Adrenal gland (tissue), 12 donors: ENCODE results near the gene METTL2A. TPM values are rescaled to one million over a fixed set of nuclear protein-coding genes. Genes with fewer than 3 reads are reported as not detected.
"Not testable (repeated sequence)": the region's sequence is repeated elsewhere in the genome, so short reads cannot be mapped to it uniquely, and the experiment has no call there.

Source experiments
- DNase-seq, 7 donors: peaks; one replicate each; pipeline ENCODE4 v3.0.0-alpha.2; 2019 to 2020
- H3K27ac ChIP-seq, 5 donors: fragments of 200-600 bp; sonication (generic) in 4 of 5; 1 replicate in 3 of 5; 2 replicates in 2 of 5; pipeline versions ENCODE4 v1.5.1 to v1.8.0; 2016 to 2020; ENCODE audit warnings: mild to moderate bottlenecking in 1 of 5
- H3K27me3 ChIP-seq: fragments of 200-600 bp; 2 replicates; pipeline ENCODE4 v1.8.0; 2021
- H3K36me3 ChIP-seq, 2 donors: fragments of 200-600 bp; replicated peaks in 1 of 2; 1 replicate in 1 of 2; 2 replicates in 1 of 2; pipeline versions ENCODE4 v1.5.1 to v1.8.0; 2018 to 2022
- H3K4me1 ChIP-seq, 2 donors: fragments of 200-600 bp; replicated peaks in 1 of 2; 1 replicate in 1 of 2; 2 replicates in 1 of 2; pipeline versions ENCODE4 v1.5.1 to v1.8.0; 2018 to 2021
- H3K4me3 ChIP-seq, 4 donors: fragments of 200-600 bp; sonication (generic) in 3 of 4; one replicate each; pipeline ENCODE4 v1.5.1; 2016 to 2018
- H3K9me3 ChIP-seq, 3 donors: fragments of 200-600 bp; sonication (generic) in 1 of 3; replicated peaks in 1 of 3; 1 replicate in 2 of 3; 2 replicates in 1 of 3; pipeline versions ENCODE4 v1.5.1 to v1.8.0; 2016 to 2021
- POLR2A ChIP-seq, 2 donors: fragments of 450-650 bp; IDR thresholded peaks; one replicate each; pipeline ENCODE4 v1.6.1; 2017; ENCODE audit warnings: antibody characterized with exemption in 2 of 2, mild to moderate bottlenecking in 2 of 2, moderate library complexity in 1 of 2
- whole genome bisulfite sequencing, 4 donors: extraction: QIAGEN DNeasy Blood & Tissue Kit in 2 of 4; methylation state at CpG; one replicate each; pipeline versions ENCODE4 v1.1.5 to v1.1.7; 2013 to 2017; 5-methylcytosine and 5-hydroxymethylcytosine counted together
- intact Hi-C, 2 donors: fragments of 100-400 bp; cut with DNase I; formaldehyde crosslinking; loops; one replicate each; pipeline versions ENCODE4 v1.14.1 to v1.15.0; 2022 to 2023
- polyA plus RNA-seq, 3 donors: library from polyadenylated mRNA; stranded (reverse); fragments of 200-250 nt in 2 of 3; fragments of 350-450 nt in 1 of 3; fragmentation: Illumina TruSeq in 1 of 3; extraction: RNeasy Lipid Tissue Mini Kit (QIAGEN cat#74804) in 1 of 3; gene quantifications; one replicate each; pipeline ENCODE4 v1.2.3, GENCODE V29; 2013 to 2014
- total RNA-seq, 9 donors: library from RNA; depleted of rRNA in 4 of 9; stranded (reverse); fragments of >200 nt in 4 of 9; fragments of 120-200 nt in 1 of 9; fragmentation: NEBNext Ultra II Directional in 1 of 9; extraction: Animal tissue kit (Norgen Biotek cat#: 25700) in 1 of 9; gene quantifications; one replicate each; pipeline versions ENCODE4 v1.1.0 to v1.2.4, GENCODE V29; 2013 to 2023
- TF ChIP-seq, protein P1 (sequence below), 6 experiments: fragments of 450-650 bp in 4 of 6; fragments of 200-600 bp in 2 of 6; sonication (generic) in 1 of 6; IDR thresholded peaks; 1 replicate in 5 of 6; 2 replicates in 1 of 6; pipeline versions ENCODE4 v1.5.1 to v1.8.0; 2016 to 2021; ENCODE audit warnings: antibody characterized with exemption in 6 of 6, mild to moderate bottlenecking in 2 of 6, moderate library complexity in 1 of 6
- donor health status: healthy with polysubstance abuse.
- donor health status: Bipolar disorder and iron deficiency.
- donor health status: DM: yes; HTN: yes; CAD: no.
- donor health status: DM: no; HTN: no; CAD: no.
- donor health status: DM: no; HTN: no; CAD: no.
- donor health status: DM: yes; HTN: yes; CAD: no.

METTL2A gene
- total and polyA plus RNA-seq, 12 donors: 5.1 to 31.2 (median 18.3) TPM

DNA sequence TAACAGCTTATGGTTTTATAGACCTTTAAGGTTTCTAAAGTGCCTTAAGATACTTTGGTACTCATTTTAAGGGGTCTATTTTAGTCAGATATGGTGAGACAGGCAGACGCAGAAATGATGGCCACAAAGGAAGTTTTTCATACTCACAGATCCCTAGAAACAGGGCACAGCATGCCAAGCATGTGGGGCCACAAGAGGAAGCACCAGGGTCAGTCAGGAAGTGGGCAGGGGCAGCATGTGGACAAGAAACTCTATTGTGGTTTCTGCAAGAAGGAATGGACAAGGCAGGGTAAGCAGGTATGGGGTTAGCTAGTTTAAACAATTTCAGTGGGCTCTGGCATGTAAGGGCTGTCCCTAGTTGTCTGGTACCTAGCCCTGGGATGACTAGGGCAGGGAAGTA is 34.8 kb upstream of the METTL2A start:
- TF ChIP-seq, protein P1, sequence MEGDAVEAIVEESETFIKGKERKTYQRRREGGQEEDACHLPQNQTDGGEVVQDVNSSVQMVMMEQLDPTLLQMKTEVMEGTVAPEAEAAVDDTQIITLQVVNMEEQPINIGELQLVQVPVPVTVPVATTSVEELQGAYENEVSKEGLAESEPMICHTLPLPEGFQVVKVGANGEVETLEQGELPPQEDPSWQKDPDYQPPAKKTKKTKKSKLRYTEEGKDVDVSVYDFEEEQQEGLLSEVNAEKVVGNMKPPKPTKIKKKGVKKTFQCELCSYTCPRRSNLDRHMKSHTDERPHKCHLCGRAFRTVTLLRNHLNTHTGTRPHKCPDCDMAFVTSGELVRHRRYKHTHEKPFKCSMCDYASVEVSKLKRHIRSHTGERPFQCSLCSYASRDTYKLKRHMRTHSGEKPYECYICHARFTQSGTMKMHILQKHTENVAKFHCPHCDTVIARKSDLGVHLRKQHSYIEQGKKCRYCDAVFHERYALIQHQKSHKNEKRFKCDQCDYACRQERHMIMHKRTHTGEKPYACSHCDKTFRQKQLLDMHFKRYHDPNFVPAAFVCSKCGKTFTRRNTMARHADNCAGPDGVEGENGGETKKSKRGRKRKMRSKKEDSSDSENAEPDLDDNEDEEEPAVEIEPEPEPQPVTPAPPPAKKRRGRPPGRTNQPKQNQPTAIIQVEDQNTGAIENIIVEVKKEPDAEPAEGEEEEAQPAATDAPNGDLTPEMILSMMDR (IDR thresholded peaks at IDR 0.05): no peak
- TF ChIP-seq POLR2A (IDR thresholded peaks at IDR 0.05): no peak
- H3K36me3 ChIP-seq: no peaks in the 10 kb centered on the region
- DNase-seq: no peak
- H3K4me1 ChIP-seq: no peaks in the 10 kb centered on the region
- no peaks in the 10 kb centered on the region for H3K9me3 ChIP-seq
- no peak overlapping the region for H3K27ac ChIP-seq
- H3K27me3 ChIP-seq: peaks cover 11% of the 10 kb centered on the region
- 38 to 53% (median 49%) methylated on average over 1 of the region's 1 CpG for WGBS, 4 donors
- H3K4me3 ChIP-seq: no peak overlapping the region
- intact Hi-C loops: no loop called here

DNA sequence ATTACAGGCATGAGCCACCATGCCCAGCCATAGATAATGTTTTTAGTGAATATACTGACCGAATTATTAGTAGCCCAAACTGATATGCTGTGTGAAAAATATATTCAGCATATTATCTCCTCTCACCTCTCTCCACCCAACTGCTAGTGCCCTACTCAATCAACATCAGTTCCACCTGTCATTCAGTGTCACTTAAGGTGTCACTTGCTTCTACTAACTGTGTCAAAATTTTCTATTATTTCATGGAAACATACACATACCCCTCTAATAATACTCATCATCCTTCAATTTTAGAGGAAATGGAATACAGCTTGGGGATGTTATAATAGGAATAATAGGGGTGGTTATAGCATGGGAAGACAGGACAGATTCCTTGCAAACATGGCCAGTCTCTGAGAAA is 30.8 kb upstream of the METTL2A start:
- intact Hi-C loops: no loop called here
- H3K4me1 ChIP-seq: no peaks in the 10 kb centered on the region
- H3K9me3 ChIP-seq: no peaks in the 10 kb centered on the region
- H3K27ac ChIP-seq: no peak overlapping the region
- no peaks in the 10 kb centered on the region for H3K36me3 ChIP-seq
- 56 to 71% (median 64%) methylated on average over 1 of the region's 1 CpG for WGBS, 4 donors
- H3K4me3 ChIP-seq: no peak overlapping the region
- TF ChIP-seq, protein P1 (IDR thresholded peaks at IDR 0.05): no peak
- no peak for TF ChIP-seq POLR2A (IDR thresholded peaks at IDR 0.05)
- peaks cover 3% of the 10 kb centered on the region for H3K27me3 ChIP-seq
- no peak for DNase-seq

DNA sequence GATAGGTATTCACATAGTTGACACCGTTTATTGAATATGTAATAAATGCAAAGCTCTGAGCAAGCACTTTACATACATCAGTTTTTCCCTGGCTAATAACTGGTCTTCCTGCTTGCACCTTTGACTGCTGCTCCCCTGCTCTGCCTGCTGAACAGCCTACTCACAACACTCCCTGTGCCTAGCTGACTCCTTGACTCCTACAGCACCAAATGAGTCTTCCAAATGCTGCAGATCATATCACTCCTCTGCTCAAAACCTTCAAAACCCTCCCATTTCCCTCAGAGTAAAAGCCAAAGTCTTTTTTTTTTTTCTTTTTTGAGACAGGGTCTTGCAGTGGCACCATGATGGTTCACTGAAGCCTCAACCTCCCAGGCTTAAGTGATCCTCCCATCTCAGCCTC is 24.8 kb upstream of the METTL2A start:
- intact Hi-C loops: no loop called here
- Histone ChIP-seq H3K36me3 (no peaks in the 10 kb centered on the region), H3K9me3 (no peaks in the 10 kb centered on the region), H3K4me1 (no peaks in the 10 kb centered on the region), H3K27ac (no peak overlapping the region), H3K27me3 (peaks cover 3% of the 10 kb centered on the region), H3K4me3 (no peak overlapping the region)
- TF ChIP-seq, protein P1 (IDR thresholded peaks at IDR 0.05): no peak
- no peak for TF ChIP-seq POLR2A (IDR thresholded peaks at IDR 0.05)
- no peak for DNase-seq
- WGBS, 4 donors: 93 to 96% (median 95%) methylated on average over 1 of the region's 1 CpG

DNA sequence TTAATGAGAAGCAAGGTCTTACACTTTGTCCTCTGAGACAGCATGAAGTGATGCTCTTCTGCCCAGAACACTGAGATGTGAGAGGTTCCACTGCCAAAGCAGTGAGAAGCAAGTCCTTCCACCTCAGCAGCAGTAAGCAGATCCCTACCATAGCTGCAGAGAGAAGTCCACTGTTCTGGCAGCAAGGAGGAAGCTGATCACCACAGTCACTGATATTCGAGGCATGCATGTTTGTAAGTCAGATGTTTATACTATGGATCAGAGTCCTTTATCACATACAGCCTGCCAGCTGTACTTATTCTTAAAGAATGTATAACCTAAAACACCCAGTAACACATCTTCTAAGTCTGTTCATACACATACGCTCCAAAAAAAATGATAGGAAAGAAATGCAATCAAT is 18.2 kb upstream of the METTL2A start:
- intact Hi-C loops: no loop called here
- TF ChIP-seq, protein P1 (IDR thresholded peaks at IDR 0.05): no peak
- TF ChIP-seq POLR2A (IDR thresholded peaks at IDR 0.05): no peak
- Histone ChIP-seq H3K4me1 (no peaks in the 10 kb centered on the region), H3K27ac (no peak overlapping the region), H3K4me3 (no peak overlapping the region), H3K27me3 (no peaks in the 10 kb centered on the region), H3K36me3 (no peaks in the 10 kb centered on the region), H3K9me3 (no peaks in the 10 kb centered on the region)
- no peak for DNase-seq
- WGBS, 4 donors: 60 to 87% (median 70%) methylated on average over 2 of the region's 2 CpGs

GRCh38 chr17:62413090-62413489 is 10.6 kb upstream of the METTL2A start:
- H3K27me3 ChIP-seq, H3K27ac ChIP-seq, H3K9me3 ChIP-seq, H3K36me3 ChIP-seq, H3K4me3 ChIP-seq, H3K4me1 ChIP-seq, DNase-seq, intact Hi-C loops: not testable (repeated sequence)
- WGBS, 4 donors: 75 to 88% (median 81%) methylated on average over 1 of the region's 1 CpG

- H3K4me3 ChIP-seq, intact Hi-C loops, H3K27ac ChIP-seq, H3K4me1 ChIP-seq, H3K9me3 ChIP-seq, DNase-seq, H3K27me3 ChIP-seq: not testable (repeated sequence)
- 54 to 73% (median 59%) methylated on average over 1 to 2 of the region's 2 CpGs for whole genome bisulfite sequencing, 4 donors
- H3K36me3 ChIP-seq: peaks cover 0 to 12% of the 10 kb centered on the region in 2 donors
Observed at GRCh38 chr17:62426214-62426613, 2.5 kb downstream of the METTL2A start.

GRCh38 chr17:62435251-62435650 is 11.6 kb downstream of the METTL2A start:
- H3K4me3 ChIP-seq, H3K4me1 ChIP-seq, H3K27me3 ChIP-seq, intact Hi-C loops, DNase-seq, H3K36me3 ChIP-seq, H3K27ac ChIP-seq, H3K9me3 ChIP-seq: not testable (repeated sequence)
- WGBS, 4 donors: 94 to 98% (median 95%) methylated on average over 4 of the region's 4 CpGs

GRCh38 chr17:62441181-62441580 is 17.5 kb downstream of the METTL2A start:
- H3K9me3 ChIP-seq, intact Hi-C loops, H3K27me3 ChIP-seq, H3K4me1 ChIP-seq, DNase-seq, H3K4me3 ChIP-seq, H3K27ac ChIP-seq: not testable (repeated sequence)
- H3K36me3 ChIP-seq: peaks cover 0 to 28% of the 10 kb centered on the region in 2 donors
- WGBS, 4 donors: 95 to 98% (median 96%) methylated on average over 6 of the region's 6 CpGs
